Sigmoid colon (tissue), 7 donors: Measurements from ENCODE around the gene FGFR2. TPM values are rescaled to one million over a fixed set of nuclear protein-coding genes. Genes with fewer than 3 reads are reported as not detected.
A peak's percentile ranks its signal among the peaks of the same experiment; 100 is the strongest.

Source experiments
- DNase-seq: peaks from one replicate; pipeline ENCODE4 v3.0.0-alpha.2; 2019
- H3K27ac ChIP-seq, 4 donors: fragments of 200-600 bp; sonication (generic); one replicate each; pipeline ENCODE4 v1.5.1; 2016 to 2019; ENCODE audit warnings: mild to moderate bottlenecking in 1 of 4
- H3K27me3 ChIP-seq, 3 donors: fragments of 200-600 bp; sonication (generic); one replicate each; pipeline ENCODE4 v1.5.1; 2019; ENCODE audit warnings: mild to moderate bottlenecking in 1 of 3
- H3K36me3 ChIP-seq, 4 donors: fragments of 200-600 bp; sonication (generic); one replicate each; pipeline ENCODE4 v1.5.1; 2016 to 2019
- H3K4me1 ChIP-seq, 4 donors: fragments of 200-600 bp; sonication (generic); one replicate each; pipeline ENCODE4 v1.5.1; 2017 to 2019
- H3K4me3 ChIP-seq, 4 donors: fragments of 200-600 bp; sonication (generic); one replicate each; pipeline ENCODE4 v1.5.1; 2017 to 2019; ENCODE audit warnings: mild to moderate bottlenecking in 2 of 4, moderate library complexity in 1 of 4
- H3K9me3 ChIP-seq, 4 donors: fragments of 200-600 bp in 3 of 4; sonication (generic) in 3 of 4; one replicate each; pipeline versions ENCODE4 v1.5.1 to v1.6.1; 2013 to 2019
- CTCF ChIP-seq, 4 experiments: fragments of 450-650 bp in 3 of 4; fragments of 200-600 bp in 1 of 4; IDR thresholded peaks; one replicate each; pipeline ENCODE4 v1.5.1; 2016 to 2019; ENCODE audit warnings: antibody characterized with exemption in 4 of 4, mild to moderate bottlenecking in 3 of 4, moderate library complexity in 2 of 4
- EP300 ChIP-seq, 4 donors: sonication (generic); formaldehyde crosslinking; IDR thresholded peaks; one replicate each; pipeline ENCODE4 v1.6.1; 2017; ENCODE audit warnings: antibody characterized with exemption in 4 of 4
- POLR2A ChIP-seq, 2 donors: fragments of 450-650 bp; IDR thresholded peaks; one replicate each; pipeline ENCODE4 v1.6.1; 2016; ENCODE audit warnings: antibody characterized with exemption in 2 of 2, mild to moderate bottlenecking in 2 of 2, moderate library complexity in 2 of 2
- POLR2AphosphoS5 ChIP-seq, 4 donors: sonication (generic); formaldehyde crosslinking; IDR thresholded peaks; one replicate each; pipeline ENCODE4 v1.6.1; 2017; ENCODE audit warnings: antibody characterized with exemption in 4 of 4
- WGBS, 2 donors: extraction: QIAGEN DNeasy Blood & Tissue Kit; methylation state at CpG; one replicate each; pipeline ENCODE4 v1.1.7; 2013; 5-methylcytosine and 5-hydroxymethylcytosine counted together
- intact Hi-C: fragments of 100-400 bp; cut with DNase I; formaldehyde crosslinking; loops from one replicate; pipeline ENCODE4 v1.15.1; 2023
- polyA plus RNA-seq, 3 donors: library from polyadenylated mRNA; stranded (reverse); fragments of 200-250 nt; gene quantifications; one replicate each; pipeline ENCODE4 v1.2.3, GENCODE V29; 2013
- total RNA-seq, 4 donors: library from RNA; depleted of rRNA; stranded (reverse); fragments of >200 nt; gene quantifications; one replicate each; pipeline ENCODE4 v1.1.0, GENCODE V29; 2016
- donor health status: healthy with polysubstance abuse.
- donor health status: Bipolar disorder and iron deficiency.
- donor health status: healthy.

Gene FGFR2
- total and polyA plus RNA-seq, 7 donors, result 5.1 to 143 (median 71.5) TPM

GRCh38 chr10:121617176-121617575 lies 18.9 kb upstream of the FGFR2 start:
- TF ChIP-seq CTCF (IDR thresholded peaks at IDR 0.05) (no peak), POLR2A (IDR thresholded peaks at IDR 0.05) (no peak), EP300 (IDR thresholded peaks at IDR 0.05) (no peak), POLR2AphosphoS5 (IDR thresholded peaks at IDR 0.05) (no peak)
- intact Hi-C loops, result no loop called here
- peaks cover 0 to 1% (median 0%) of the 10 kb centered on the region in 4 donors for H3K9me3 ChIP-seq
- no peaks in the 10 kb centered on the region for H3K4me1 ChIP-seq
- H3K36me3 ChIP-seq, result no peaks in the 10 kb centered on the region
- H3K4me3 ChIP-seq, result no peak overlapping the region
- DNase-seq, result no peak
- no peaks in the 10 kb centered on the region for H3K27me3 ChIP-seq
- 88 to 95% methylated on average over 7 of the region's 7 CpGs for WGBS, 2 donors
- no peak overlapping the region for H3K27ac ChIP-seq

- Histone ChIP-seq H3K9me3 (peaks cover 0 to 1% (median 0%) of the 10 kb centered on the region in 4 donors), H3K4me1 (no peaks in the 10 kb centered on the region), H3K4me3 (no peak overlapping the region), H3K36me3 (no peaks in the 10 kb centered on the region), H3K27me3 (no peaks in the 10 kb centered on the region), H3K27ac (no peak overlapping the region)
- WGBS, 2 donors, result 83 to 84% methylated on average over 11 of the region's 11 CpGs
- intact Hi-C loops, result no loop called here
- peak; percentile 33 for DNase-seq
- TF ChIP-seq POLR2AphosphoS5 (IDR thresholded peaks at IDR 0.05) (no peak), CTCF (IDR thresholded peaks at IDR 0.05) (no peak), POLR2A (IDR thresholded peaks at IDR 0.05) (no peak)
Observed at GRCh38 chr10:121616291-121616690, 18.0 kb upstream of the FGFR2 start.

GRCh38 chr10:121615836-121616235 lies 17.6 kb upstream of the FGFR2 start:
- WGBS, 2 donors, result 81 to 89% methylated on average over 7 of the region's 7 CpGs
- Histone ChIP-seq H3K27me3 (no peaks in the 10 kb centered on the region), H3K36me3 (no peaks in the 10 kb centered on the region), H3K4me1 (no peaks in the 10 kb centered on the region), H3K27ac (no peak overlapping the region), H3K4me3 (no peak overlapping the region), H3K9me3 (peaks cover 0 to 1% (median 0%) of the 10 kb centered on the region in 4 donors)
- peak; percentile 48 for DNase-seq
- intact Hi-C loops, result no loop called here
- TF ChIP-seq POLR2AphosphoS5 (IDR thresholded peaks at IDR 0.05) (no peak), EP300 (IDR thresholded peaks at IDR 0.05) (no peak)

- H3K27me3 ChIP-seq, result no peaks in the 10 kb centered on the region
- WGBS, 2 donors, result 72 to 76% methylated on average over 12 of the region's 12 CpGs
- peaks cover 0 to 1% (median 0%) of the 10 kb centered on the region in 4 donors for H3K9me3 ChIP-seq
- no peak for TF ChIP-seq POLR2AphosphoS5 (IDR thresholded peaks at IDR 0.05)
- TF ChIP-seq POLR2A (IDR thresholded peaks at IDR 0.05), result no peak
- no peak for TF ChIP-seq EP300 (IDR thresholded peaks at IDR 0.05)
- TF ChIP-seq CTCF (IDR thresholded peaks at IDR 0.05), result no peak
- intact Hi-C loops, result no loop called here
- no peak overlapping the region for H3K27ac ChIP-seq
- peak; percentile 72 for DNase-seq
- no peaks in the 10 kb centered on the region for H3K36me3 ChIP-seq
- no peak overlapping the region for H3K4me3 ChIP-seq
- no peaks in the 10 kb centered on the region for H3K4me1 ChIP-seq
Observed at GRCh38 chr10:121615435-121615793, 17.2 kb upstream of the FGFR2 start.

GRCh38 chr10:121614613-121615434 lies 16.6 kb upstream of the FGFR2 start:
- H3K36me3 ChIP-seq, result no peaks in the 10 kb centered on the region
- TF ChIP-seq EP300 (IDR thresholded peaks at IDR 0.05) (no peak), CTCF (IDR thresholded peaks at IDR 0.05) (no peak), POLR2AphosphoS5 (IDR thresholded peaks at IDR 0.05) (no peak), POLR2A (IDR thresholded peaks at IDR 0.05) (no peak)
- peaks cover 0 to 1% (median 0%) of the 10 kb centered on the region in 4 donors for H3K9me3 ChIP-seq
- intact Hi-C loops, result no loop called here
- DNase-seq, result peak; percentile 17
- no peak overlapping the region for H3K27ac ChIP-seq
- no peaks in the 10 kb centered on the region for H3K4me1 ChIP-seq
- no peaks in the 10 kb centered on the region for H3K27me3 ChIP-seq
- 80 to 82% methylated on average over 9 of the region's 9 CpGs for WGBS, 2 donors
- no peak overlapping the region for H3K4me3 ChIP-seq
